ENCODE measurements around the gene RASL10B. TPM values are rescaled to one million over a fixed set of nuclear protein-coding genes. Genes with fewer than 3 reads are reported as not detected.

Gene RASL10B
- polyA plus RNA-seq, 1 donor from 2014 or later, result 10.7 TPM

DNA sequence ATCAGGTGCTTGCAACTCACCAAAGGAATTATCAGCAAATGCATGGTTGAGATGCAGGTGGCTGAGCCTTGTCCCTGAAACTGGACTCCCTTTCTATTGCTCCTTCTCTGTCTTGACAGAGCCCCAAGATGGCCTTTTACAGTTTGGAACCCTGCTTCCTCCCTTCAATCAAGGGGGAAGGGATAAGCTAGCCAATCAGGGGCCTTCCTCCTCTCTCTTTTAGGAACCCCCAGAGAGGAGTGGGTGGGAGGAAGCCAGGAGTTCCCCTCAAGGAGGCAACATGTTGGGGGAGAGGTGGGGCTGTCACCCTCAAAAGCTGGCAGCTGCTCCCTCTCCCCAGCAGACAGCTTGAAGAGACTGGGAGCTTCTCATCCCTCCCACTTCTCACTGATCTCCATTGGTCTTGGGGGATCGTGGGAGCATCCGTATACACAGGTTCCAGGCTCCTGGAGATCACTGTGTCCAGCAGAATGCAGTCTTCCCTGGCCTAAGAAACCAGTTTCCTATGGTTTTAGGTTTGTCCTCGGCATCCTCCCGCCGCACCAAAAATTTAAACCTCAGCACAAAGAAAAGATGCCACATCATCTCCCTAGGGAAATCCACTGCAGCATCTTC, 7.2 kb downstream of the RASL10B start:
- no peak overlapping the region for H3K27ac ChIP-seq (ENCODE audit: low read length)
- TF ChIP-seq POLR2AphosphoS5 (IDR thresholded peaks at IDR 0.05) (no peak), RAD21 (conservative IDR thresholded peaks at IDR 0.05) (no peak), EZH2 (IDR thresholded peaks at IDR 0.05; ENCODE audit: borderline replicate concordance, insufficient read depth, low read length, poor library complexity, severe bottlenecking) (no peak), EP300 (conservative IDR thresholded peaks at IDR 0.05; ENCODE audit: poor library complexity, severe bottlenecking) (no peak), SMC3 (conservative IDR thresholded peaks at IDR 0.05; ENCODE audit: poor library complexity) (no peak), MXI1 (conservative IDR thresholded peaks at IDR 0.05; ENCODE audit: poor library complexity, severe bottlenecking) (no peak), TAF1 (IDR thresholded peaks at IDR 0.05; ENCODE audit: low read depth) (no peak)
- TF ChIP-seq, protein P1, sequence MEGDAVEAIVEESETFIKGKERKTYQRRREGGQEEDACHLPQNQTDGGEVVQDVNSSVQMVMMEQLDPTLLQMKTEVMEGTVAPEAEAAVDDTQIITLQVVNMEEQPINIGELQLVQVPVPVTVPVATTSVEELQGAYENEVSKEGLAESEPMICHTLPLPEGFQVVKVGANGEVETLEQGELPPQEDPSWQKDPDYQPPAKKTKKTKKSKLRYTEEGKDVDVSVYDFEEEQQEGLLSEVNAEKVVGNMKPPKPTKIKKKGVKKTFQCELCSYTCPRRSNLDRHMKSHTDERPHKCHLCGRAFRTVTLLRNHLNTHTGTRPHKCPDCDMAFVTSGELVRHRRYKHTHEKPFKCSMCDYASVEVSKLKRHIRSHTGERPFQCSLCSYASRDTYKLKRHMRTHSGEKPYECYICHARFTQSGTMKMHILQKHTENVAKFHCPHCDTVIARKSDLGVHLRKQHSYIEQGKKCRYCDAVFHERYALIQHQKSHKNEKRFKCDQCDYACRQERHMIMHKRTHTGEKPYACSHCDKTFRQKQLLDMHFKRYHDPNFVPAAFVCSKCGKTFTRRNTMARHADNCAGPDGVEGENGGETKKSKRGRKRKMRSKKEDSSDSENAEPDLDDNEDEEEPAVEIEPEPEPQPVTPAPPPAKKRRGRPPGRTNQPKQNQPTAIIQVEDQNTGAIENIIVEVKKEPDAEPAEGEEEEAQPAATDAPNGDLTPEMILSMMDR (IDR thresholded peaks at IDR 0.05; ENCODE audit: poor library complexity, severe bottlenecking), result no peak
- TF ChIP-seq, protein P2, sequence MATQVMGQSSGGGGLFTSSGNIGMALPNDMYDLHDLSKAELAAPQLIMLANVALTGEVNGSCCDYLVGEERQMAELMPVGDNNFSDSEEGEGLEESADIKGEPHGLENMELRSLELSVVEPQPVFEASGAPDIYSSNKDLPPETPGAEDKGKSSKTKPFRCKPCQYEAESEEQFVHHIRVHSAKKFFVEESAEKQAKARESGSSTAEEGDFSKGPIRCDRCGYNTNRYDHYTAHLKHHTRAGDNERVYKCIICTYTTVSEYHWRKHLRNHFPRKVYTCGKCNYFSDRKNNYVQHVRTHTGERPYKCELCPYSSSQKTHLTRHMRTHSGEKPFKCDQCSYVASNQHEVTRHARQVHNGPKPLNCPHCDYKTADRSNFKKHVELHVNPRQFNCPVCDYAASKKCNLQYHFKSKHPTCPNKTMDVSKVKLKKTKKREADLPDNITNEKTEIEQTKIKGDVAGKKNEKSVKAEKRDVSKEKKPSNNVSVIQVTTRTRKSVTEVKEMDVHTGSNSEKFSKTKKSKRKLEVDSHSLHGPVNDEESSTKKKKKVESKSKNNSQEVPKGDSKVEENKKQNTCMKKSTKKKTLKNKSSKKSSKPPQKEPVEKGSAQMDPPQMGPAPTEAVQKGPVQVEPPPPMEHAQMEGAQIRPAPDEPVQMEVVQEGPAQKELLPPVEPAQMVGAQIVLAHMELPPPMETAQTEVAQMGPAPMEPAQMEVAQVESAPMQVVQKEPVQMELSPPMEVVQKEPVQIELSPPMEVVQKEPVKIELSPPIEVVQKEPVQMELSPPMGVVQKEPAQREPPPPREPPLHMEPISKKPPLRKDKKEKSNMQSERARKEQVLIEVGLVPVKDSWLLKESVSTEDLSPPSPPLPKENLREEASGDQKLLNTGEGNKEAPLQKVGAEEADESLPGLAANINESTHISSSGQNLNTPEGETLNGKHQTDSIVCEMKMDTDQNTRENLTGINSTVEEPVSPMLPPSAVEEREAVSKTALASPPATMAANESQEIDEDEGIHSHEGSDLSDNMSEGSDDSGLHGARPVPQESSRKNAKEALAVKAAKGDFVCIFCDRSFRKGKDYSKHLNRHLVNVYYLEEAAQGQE (IDR thresholded peaks at IDR 0.05; ENCODE audit: borderline replicate concordance), result no peak
- peaks cover 17% of the 10 kb centered on the region for H3K27me3 ChIP-seq (ENCODE audit: insufficient read depth, low read depth, low read length)
- H4K20me1 ChIP-seq (ENCODE audit: insufficient read depth), result no peaks in the 10 kb centered on the region
- H3K79me2 ChIP-seq (replicated peaks; ENCODE audit: insufficient read depth, low read length), result no peaks in the 10 kb centered on the region
- no peaks in the 10 kb centered on the region for H3F3A ChIP-seq (ENCODE audit: insufficient read depth, low read length, poor library complexity, severe bottlenecking)
- no peaks in the 10 kb centered on the region for H3K9me2 ChIP-seq (ENCODE audit: insufficient read depth, low read length)
- no peaks in the 10 kb centered on the region for H3K9me3 ChIP-seq (ENCODE audit: low read length)
- H3K4me3 ChIP-seq (ENCODE audit: low read length), result no peak overlapping the region
- H3K4me2 ChIP-seq (ENCODE audit: low read length), result no peak overlapping the region
- no peak overlapping the region for H2AFZ ChIP-seq (ENCODE audit: low read depth, low read length)
- H3K36me3 ChIP-seq (ENCODE audit: insufficient read depth, low read length), result no peaks in the 10 kb centered on the region
- no peak overlapping the region for H3K9ac ChIP-seq (ENCODE audit: low read length)

DNA sequence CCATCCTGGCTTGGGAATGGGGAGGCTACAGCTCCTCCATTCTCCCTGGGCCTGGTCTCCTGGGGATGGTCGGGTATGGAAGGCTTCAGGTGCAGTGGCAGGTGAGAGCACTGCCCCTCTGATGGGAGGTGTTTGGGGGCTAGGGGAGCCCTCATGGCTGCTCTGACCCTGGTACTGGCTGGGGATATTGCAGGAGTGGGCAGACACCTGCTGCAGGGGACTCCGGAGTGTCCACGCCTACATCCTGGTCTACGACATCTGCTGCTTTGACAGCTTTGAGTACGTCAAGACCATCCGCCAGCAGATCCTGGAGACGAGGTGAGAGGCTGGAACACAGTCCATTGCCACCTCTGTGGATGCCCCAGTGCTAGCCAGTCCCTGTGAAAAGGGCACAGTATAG, 8.8 kb downstream of the RASL10B start:
- no peaks in the 10 kb centered on the region for H3K36me3 ChIP-seq (ENCODE audit: insufficient read depth, low read length)
- TF ChIP-seq, protein P1 (IDR thresholded peaks at IDR 0.05; ENCODE audit: poor library complexity, severe bottlenecking), result no peak
- TF ChIP-seq POLR2AphosphoS5 (IDR thresholded peaks at IDR 0.05) (no peak), RAD21 (conservative IDR thresholded peaks at IDR 0.05) (no peak), EP300 (conservative IDR thresholded peaks at IDR 0.05; ENCODE audit: poor library complexity, severe bottlenecking) (no peak), EZH2 (IDR thresholded peaks at IDR 0.05; ENCODE audit: borderline replicate concordance, insufficient read depth, low read length, poor library complexity, severe bottlenecking) (no peak), TAF1 (IDR thresholded peaks at IDR 0.05; ENCODE audit: low read depth) (no peak), SMC3 (conservative IDR thresholded peaks at IDR 0.05; ENCODE audit: poor library complexity) (no peak), MXI1 (conservative IDR thresholded peaks at IDR 0.05; ENCODE audit: poor library complexity, severe bottlenecking) (no peak)
- TF ChIP-seq, protein P2 (IDR thresholded peaks at IDR 0.05; ENCODE audit: borderline replicate concordance), result no peak

More for the DNA sequence above, 8.8 kb downstream of the RASL10B start:
- no peaks in the 10 kb centered on the region for H3K9me2 ChIP-seq (ENCODE audit: insufficient read depth, low read length)
- no peak overlapping the region for H3K9ac ChIP-seq (ENCODE audit: low read length)
- no peaks in the 10 kb centered on the region for H3K9me3 ChIP-seq (ENCODE audit: low read length)
- H3K27ac ChIP-seq (ENCODE audit: low read length), result no peak overlapping the region
- no peak overlapping the region for H3K4me2 ChIP-seq (ENCODE audit: low read length)
- no peaks in the 10 kb centered on the region for H3K79me2 ChIP-seq (replicated peaks; ENCODE audit: insufficient read depth, low read length)
- H2AFZ ChIP-seq (ENCODE audit: low read depth, low read length), result no peak overlapping the region
- no peak overlapping the region for H3K4me3 ChIP-seq (ENCODE audit: low read length)
- H3K27me3 ChIP-seq (ENCODE audit: insufficient read depth, low read depth, low read length), result peaks cover 18% of the 10 kb centered on the region
- H3F3A ChIP-seq (ENCODE audit: insufficient read depth, low read length, poor library complexity, severe bottlenecking), result no peaks in the 10 kb centered on the region
- H4K20me1 ChIP-seq (ENCODE audit: insufficient read depth), result no peaks in the 10 kb centered on the region

All from neural cell (in vitro differentiated cells).